Fibroblast of lung (primary cell): ENCODE results near the gene GSG1L.

Experiments used
- EZH2 ChIP-seq: IDR thresholded peaks from 2 replicates; pipeline ENCODE4 v1.5.1; 2012; ENCODE audit warnings: low read length, control low read depth, mild to moderate bottlenecking; ENCODE audit errors: missing control alignments
- TF ChIP-seq, protein P1 (sequence below), 2 donors: IDR thresholded peaks in 1 of 2; conservative IDR thresholded peaks in 1 of 2; 1 replicate in 1 of 2; 2 replicates in 1 of 2; pipeline ENCODE4 v1.5.1; 2011 to 2012; ENCODE audit warnings: low read length in 2 of 2, control low read depth in 1 of 2, inconsistent platforms in 1 of 2, low read depth in 1 of 2, mild to moderate bottlenecking in 1 of 2

DNA sequence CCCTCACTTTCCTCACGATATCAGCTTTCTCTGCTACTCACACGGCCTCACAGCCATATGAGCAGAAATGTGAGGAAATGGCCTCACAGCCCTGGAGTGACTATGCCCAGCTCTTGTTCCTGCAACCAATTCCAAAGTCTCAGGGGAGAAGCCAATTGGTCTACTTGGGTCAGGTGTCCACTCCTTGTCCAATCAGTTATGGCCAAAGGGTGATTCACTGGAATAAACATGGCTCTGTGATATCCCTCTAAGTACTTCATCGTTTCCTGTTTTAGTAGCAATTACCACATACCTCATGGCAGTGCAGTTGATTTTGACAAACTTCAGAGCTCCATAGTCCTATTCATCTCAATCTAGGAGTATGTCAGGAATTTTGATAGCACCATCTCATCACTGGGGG is 318.2 kb downstream of the GSG1L start:
- TF ChIP-seq, protein P1, sequence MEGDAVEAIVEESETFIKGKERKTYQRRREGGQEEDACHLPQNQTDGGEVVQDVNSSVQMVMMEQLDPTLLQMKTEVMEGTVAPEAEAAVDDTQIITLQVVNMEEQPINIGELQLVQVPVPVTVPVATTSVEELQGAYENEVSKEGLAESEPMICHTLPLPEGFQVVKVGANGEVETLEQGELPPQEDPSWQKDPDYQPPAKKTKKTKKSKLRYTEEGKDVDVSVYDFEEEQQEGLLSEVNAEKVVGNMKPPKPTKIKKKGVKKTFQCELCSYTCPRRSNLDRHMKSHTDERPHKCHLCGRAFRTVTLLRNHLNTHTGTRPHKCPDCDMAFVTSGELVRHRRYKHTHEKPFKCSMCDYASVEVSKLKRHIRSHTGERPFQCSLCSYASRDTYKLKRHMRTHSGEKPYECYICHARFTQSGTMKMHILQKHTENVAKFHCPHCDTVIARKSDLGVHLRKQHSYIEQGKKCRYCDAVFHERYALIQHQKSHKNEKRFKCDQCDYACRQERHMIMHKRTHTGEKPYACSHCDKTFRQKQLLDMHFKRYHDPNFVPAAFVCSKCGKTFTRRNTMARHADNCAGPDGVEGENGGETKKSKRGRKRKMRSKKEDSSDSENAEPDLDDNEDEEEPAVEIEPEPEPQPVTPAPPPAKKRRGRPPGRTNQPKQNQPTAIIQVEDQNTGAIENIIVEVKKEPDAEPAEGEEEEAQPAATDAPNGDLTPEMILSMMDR (conservative IDR thresholded peaks at IDR 0.05 in 1 of 2, IDR thresholded peaks at IDR 0.05 in 1 of 2; ENCODE audit: low read depth in 1 of 2, low read length in 2 of 2) = no peak
- no peak for TF ChIP-seq EZH2
